ENCODE results near the gene CAMKK2. TPM values are rescaled to one million over a fixed set of nuclear protein-coding genes. Genes with fewer than 3 reads are reported as not detected.

CAMKK2 gene
- total and polyA plus RNA-seq, 9 of the 15 experiments (the other 6 are each of a cell fraction or from before 2014, with no cell fraction given) = 4.3 to 32.0 (median 18.2) TPM

GRCh38 chr12:121216102-121216501 is 80.4 kb downstream of the CAMKK2 start (continued):
- TF ChIP-seq RAD21 (CRISPR knock-in tag; conservative IDR thresholded peaks at IDR 0.05 in 1 of 2, IDR thresholded peaks at IDR 0.05 in 1 of 2) = no peak
- no peak for TF ChIP-seq POU5F1 (IDR thresholded peaks at IDR 0.05; ENCODE audit: borderline replicate concordance, low read depth, low read length, partially characterized antibody)
- TF ChIP-seq ZFP36 (IDR thresholded peaks at IDR 0.05; ENCODE audit: low read depth, low read length, partially characterized antibody) = peak; percentile 80
- no peak for TF ChIP-seq DEAF1 (CRISPR knock-in tag; IDR thresholded peaks at IDR 0.05)
- TF ChIP-seq ZNF592 (IDR thresholded peaks at IDR 0.05) = no peak
- no peak for TF ChIP-seq ZNF589 (CRISPR knock-in tag; IDR thresholded peaks at IDR 0.05; ENCODE audit: low read depth)
- TF ChIP-seq RCOR1 (IDR thresholded peaks at IDR 0.05; ENCODE audit: borderline replicate concordance in 1 of 2, low read depth in 2 of 2, low read length in 2 of 2) = 0 out of 4 replicates have a peak, but pooled peaks of 1 of the 2 experiments have one; percentile 45
- TF ChIP-seq CREM (IDR thresholded peaks at IDR 0.05; ENCODE audit: low read depth) = no peak
- TF ChIP-seq NCOR1 (IDR thresholded peaks at IDR 0.05) = no peak
- no peak for TF ChIP-seq MLLT1 (IDR thresholded peaks at IDR 0.05)
- no peak for TF ChIP-seq ARHGAP35 (IDR thresholded peaks at IDR 0.05; ENCODE audit: partially characterized antibody)
- TF ChIP-seq ZBTB12 (CRISPR knock-in tag; IDR thresholded peaks at IDR 0.05) = no peak
- no peak for TF ChIP-seq CBX5 (IDR thresholded peaks at IDR 0.05; ENCODE audit: borderline replicate concordance, low read depth)
- no peak for TF ChIP-seq NR3C1 (CRISPR knock-in tag; IDR thresholded peaks at IDR 0.05)
- no peak for TF ChIP-seq HMG20B (CRISPR knock-in tag; IDR thresholded peaks at IDR 0.05)
- TF ChIP-seq PTBP1 (IDR thresholded peaks at IDR 0.05; ENCODE audit: low read depth, low read length) = no peak
- TF ChIP-seq ZNF77 (CRISPR knock-in tag; IDR thresholded peaks at IDR 0.05) = no peak
- no peak for TF ChIP-seq ZBED1 (IDR thresholded peaks at IDR 0.05)
- TF ChIP-seq PYGO2 (tag; IDR thresholded peaks at IDR 0.05) = no peak
- TF ChIP-seq HDAC2 (IDR thresholded peaks at IDR 0.05) = peak; percentile 34; the same call in 1 of the 2 replicates

Measured in K562 (cell line).